ENCODE data around the gene TMEM107.
"Not testable (repeated sequence)": the region's sequence is repeated elsewhere in the genome, so short reads cannot be mapped to it uniquely, and the experiment has no call there.

TMEM107 gene

DNA sequence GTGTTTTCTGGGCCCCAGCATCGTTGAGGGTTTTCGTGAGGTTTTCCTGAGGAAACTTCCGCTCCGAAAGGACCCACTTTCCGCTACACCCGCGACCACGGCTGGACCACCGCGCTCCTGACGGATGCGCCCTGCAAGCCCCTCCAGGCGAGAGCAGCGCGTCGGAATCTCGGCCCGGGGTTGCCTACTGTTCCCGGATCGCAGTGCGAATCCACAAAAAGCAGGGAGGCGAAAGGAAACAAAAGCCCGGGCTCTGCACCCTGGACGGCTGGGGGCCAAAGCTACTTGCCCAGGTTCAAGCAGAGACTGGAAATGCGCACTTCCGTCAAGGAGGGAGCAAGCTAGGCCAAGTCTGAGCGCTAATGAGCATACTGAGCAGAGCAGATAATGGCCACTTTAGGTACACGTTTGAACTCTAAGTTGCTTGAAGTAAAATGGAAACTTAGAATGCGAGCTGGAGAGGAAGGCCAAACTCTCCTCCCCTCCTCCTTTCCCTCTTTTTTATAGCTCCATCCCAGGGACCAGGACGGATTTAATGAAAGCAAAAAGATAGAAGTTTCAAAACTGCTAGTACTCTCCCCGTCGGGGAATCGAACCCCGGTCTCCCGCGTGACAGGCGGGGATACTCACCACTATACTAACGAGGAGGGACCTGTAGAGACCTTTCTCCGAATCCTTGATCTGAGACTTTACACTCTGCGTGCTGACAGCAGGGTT, 45.6 kb upstream of the TMEM107 start:
- ChIA-PET POLR2A (interaction anchor here (0.5 to 3.9 kb wide), 10 partner anchors 11 to 102 kb away, joined by 3 to 29 read pairs (median 5); partner anchors contain the start of genes AURKB, BORCS6 and CTC1), CTCF (interaction anchor here (1.0 to 4.6 kb wide), 13 partner anchors 11 to 103 kb away, joined by 3 to 21 read pairs (median 5); partner anchors contain the start of genes ALOXE3, PFAS and SLC25A35)
- peak overlapping the region; percentile 89 for H3K4me3 ChIP-seq (ENCODE audit: low read depth, low read length)
- TF ChIP-seq, protein P1, sequence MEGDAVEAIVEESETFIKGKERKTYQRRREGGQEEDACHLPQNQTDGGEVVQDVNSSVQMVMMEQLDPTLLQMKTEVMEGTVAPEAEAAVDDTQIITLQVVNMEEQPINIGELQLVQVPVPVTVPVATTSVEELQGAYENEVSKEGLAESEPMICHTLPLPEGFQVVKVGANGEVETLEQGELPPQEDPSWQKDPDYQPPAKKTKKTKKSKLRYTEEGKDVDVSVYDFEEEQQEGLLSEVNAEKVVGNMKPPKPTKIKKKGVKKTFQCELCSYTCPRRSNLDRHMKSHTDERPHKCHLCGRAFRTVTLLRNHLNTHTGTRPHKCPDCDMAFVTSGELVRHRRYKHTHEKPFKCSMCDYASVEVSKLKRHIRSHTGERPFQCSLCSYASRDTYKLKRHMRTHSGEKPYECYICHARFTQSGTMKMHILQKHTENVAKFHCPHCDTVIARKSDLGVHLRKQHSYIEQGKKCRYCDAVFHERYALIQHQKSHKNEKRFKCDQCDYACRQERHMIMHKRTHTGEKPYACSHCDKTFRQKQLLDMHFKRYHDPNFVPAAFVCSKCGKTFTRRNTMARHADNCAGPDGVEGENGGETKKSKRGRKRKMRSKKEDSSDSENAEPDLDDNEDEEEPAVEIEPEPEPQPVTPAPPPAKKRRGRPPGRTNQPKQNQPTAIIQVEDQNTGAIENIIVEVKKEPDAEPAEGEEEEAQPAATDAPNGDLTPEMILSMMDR (IDR thresholded peaks at IDR 0.05; ENCODE audit: insufficient read depth, low read length, missing control alignments): no peak
- peak; percentile 62 for DNase-seq (ENCODE audit: low read depth, low spot score)

DNA sequence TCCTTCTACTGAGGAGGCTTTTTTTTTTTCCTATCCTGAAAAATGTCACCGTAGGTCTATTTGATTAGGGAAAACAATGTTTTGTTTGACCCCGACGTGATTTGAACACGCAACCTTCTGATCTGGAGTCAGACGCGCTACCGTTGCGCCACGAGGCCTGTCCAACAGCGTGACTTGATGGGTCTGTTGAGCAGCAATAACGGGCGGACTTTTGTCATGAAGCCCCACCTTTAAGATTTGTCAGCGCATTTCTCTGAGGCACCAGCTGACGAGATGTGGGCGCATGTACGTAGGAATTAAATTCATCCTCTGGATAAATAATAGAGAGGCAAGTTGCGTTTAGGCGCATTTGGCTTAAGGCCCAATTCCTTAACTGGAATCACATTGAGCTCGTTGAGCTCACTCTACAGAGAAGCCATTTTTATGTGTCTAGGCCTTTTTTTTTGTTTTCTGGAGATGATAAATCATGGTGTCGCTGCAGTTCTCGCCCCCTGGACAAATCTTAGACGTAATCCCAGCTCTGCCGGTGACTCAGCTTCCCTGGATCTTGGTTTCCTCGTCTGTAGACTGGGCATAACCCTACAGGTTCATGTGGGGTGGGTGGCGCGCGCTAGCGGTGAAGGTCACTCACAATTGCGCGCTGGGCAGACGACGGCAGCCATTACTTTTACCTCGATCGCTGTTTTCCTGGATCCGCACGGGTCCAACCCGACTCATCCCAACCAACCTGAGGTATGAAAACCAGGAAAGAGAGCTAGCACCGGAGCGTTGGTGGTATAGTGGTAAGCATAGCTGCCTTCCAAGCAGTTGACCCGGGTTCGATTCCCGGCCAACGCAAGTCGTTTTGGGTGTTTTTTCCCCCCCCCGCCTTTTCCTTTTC, 44.8 kb upstream of the TMEM107 start:
- H3K4me3 ChIP-seq (ENCODE audit: low read depth, low read length): peak overlapping the region; percentile 70
- peak; percentile 79 for DNase-seq (ENCODE audit: low read depth, low spot score)
- TF ChIP-seq, protein P1 (IDR thresholded peaks at IDR 0.05; ENCODE audit: insufficient read depth, low read length, missing control alignments): no peak

DNA sequence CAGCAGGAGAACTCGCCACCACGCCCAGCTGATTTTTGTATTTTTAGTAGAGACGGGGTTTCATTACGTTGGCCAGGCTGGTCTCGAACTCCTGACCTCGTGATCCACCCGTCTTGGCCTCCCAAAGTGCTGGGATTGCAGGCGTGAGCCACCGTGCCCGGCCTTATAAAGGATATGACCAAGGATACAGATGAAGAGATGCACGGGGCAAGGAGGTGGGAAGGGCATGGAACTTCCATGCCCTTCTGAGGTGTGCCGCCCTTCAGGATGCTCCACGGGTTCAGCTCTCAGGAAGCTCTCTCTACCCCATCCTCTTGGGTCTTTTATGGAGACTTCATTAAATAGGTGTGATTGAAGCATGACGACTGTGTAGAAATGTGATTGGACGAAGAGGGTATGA, 37.8 kb upstream of the TMEM107 start:
- CTCF ChIA-PET: interaction anchor here (1.1 kb wide), 1 partner anchor 95 kb away, joined by 4 read pairs; no protein-coding TSS in a partner anchor
- H3K4me3 ChIP-seq (ENCODE audit: low read depth, low read length); DNase-seq (ENCODE audit: low read depth, low spot score); POLR2A ChIA-PET: not testable (repeated sequence)

More for the DNA sequence above, 44.8 kb upstream of the TMEM107 start:
- CTCF ChIA-PET: interaction anchor here (1.0 to 4.6 kb wide), 9 partner anchors 10 to 102 kb away, joined by 3 to 21 read pairs (median 5); partner anchors contain the start of genes ALOXE3 and SLC25A35
- POLR2A ChIA-PET: interaction anchor here (0.7 to 3.9 kb wide), 6 partner anchors 27 to 101 kb away, joined by 3 to 29 read pairs (median 8); partner anchors contain the start of genes BORCS6 and CTC1

DNA sequence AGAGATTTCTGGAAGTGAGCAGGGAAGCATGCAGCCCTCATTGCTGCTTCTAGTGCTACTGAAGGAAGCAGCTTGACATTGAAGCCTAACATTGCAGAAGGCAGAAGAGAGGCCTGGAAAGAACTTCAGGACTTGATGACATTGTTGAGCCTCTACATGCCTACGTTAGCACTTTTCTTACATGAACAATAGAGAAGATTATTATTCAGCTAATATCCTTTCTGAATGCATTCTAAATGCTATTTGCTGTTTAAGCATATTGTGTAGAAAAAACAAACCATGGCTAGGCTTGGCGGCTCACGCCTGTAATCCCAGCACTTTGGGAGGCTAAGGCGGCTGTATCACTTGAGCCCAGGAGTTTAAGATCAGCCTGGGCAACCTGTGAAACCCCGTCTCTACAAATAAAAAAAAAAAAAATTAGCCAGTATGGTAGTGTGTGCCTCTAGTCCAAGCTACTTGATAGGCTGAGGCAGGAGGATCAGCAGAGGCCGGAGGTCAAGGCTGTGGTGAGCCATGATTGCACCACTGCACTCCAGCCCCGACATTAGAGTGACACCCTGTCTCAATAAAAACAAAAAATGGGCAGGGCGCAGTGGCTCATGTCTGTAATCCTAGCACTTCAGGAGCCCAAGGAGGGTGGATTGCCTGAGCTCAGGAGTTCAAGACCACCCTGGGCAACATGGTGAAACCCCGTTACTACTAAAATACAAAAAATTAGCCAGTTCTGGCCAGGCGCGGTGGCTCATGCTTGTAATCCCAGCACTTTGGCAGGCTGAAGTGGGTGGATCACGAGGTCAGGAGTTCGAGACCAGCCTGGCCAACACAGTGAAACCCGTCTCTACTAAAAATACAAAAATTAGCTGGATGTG, 36.4 kb upstream of the TMEM107 start:
- DNase-seq (ENCODE audit: low read depth, low spot score): no peak
- H3K4me3 ChIP-seq (ENCODE audit: low read depth, low read length): no peak overlapping the region
- ChIA-PET POLR2A (no interaction called here), CTCF (no interaction called here)
- TF ChIP-seq, protein P1 (IDR thresholded peaks at IDR 0.05; ENCODE audit: insufficient read depth, low read length, missing control alignments): no peak

DNA sequence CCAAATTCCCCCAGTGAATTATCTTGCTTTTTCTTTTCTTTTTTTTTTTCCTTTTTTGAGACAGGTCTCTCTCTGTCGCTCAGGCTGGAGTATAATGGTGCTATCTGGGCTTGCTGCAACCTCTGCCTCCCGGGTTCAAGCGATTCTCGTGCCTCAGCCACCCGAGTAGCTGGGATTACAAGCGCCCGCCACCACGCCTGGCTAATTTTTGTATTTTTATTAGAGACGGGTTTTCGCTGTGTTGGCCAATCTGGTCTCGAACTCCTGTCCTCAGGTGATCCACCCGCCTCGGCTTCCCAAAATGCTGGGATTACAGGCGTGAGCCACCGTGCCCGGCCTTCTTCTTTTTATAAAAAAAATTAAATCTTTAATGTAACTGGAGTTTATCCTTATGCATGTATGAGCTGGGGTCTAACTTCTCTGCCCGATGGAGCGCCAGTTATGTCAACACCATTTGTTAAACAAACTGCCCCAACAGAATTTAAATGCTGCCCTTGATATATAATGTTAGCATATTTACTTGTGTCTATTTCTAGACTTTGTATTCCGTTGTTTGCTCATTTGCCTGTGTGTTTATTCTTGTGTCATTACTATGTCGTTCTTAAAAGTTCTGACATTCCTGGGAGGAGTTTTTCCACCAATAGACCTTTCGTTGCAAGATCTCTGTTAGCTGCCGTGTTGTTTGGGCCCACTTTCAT, 34.7 kb upstream of the TMEM107 start:
- peak overlapping the region; percentile 89 for H3K4me3 ChIP-seq (ENCODE audit: low read depth, low read length)
- DNase-seq (ENCODE audit: low read depth, low spot score): no peak
- ChIA-PET POLR2A (interaction anchor here (0.7 to 1.5 kb wide), 4 partner anchors 12 to 77 kb away, joined by 3 to 9 read pairs (median 6); partner anchors contain the start of gene BORCS6), CTCF (interaction anchor here (0.6 to 2.0 kb wide), 7 partner anchors 8 to 692 kb away, joined by 3 to 8 read pairs (median 4); no protein-coding TSS in a partner anchor)
- TF ChIP-seq, protein P1 (IDR thresholded peaks at IDR 0.05; ENCODE audit: insufficient read depth, low read length, missing control alignments): no peak
